ENCODE data around the gene ADAD2. TPM values are rescaled to one million over a fixed set of nuclear protein-coding genes. Genes with fewer than 3 reads are reported as not detected.

The ADAD2 gene
- total and polyA plus RNA-seq, 2 of the 4 experiments (the other 2 are of a cell fraction) = not detected

DNA sequence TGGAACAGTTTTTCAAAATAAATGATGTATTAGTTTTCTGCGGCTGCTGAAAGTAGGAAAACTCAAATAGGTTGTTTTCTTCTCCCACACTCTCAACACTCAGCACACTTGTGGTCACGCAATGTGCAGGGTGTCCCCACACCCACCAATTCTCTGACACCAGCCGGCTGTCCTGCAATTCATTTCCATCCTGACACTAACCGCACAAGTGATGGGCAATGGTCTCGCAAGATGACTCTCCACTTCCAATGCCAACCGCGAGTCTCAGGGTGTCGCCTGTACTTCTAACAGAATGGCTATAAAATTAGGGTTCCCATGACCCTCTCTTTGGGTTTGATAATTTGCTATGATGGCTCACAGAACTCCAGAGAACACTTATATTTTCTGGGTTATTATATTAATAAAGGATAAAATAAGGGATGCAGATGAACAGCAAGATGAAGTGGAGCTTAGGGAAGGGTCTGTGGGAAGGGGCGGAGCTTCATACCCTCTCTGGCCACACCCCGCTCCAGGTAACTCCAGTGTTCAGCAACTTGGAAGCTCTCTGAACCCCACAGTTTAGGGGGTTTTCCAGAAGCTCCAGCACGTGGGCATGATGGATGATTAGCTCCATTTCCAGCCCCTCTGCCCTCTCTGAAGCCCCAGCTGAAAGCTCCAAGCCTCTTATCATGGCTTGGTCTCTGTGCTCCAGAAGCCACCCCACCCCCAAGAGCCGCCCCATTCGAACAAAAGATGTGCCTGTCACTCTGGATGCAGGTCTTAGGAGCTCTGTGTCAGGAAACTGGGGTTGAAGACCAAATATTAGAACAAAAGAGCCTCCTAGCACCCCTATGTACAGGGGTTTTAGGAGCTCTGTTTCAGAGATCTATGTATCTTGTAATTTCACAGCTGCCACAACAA is 23.9 kb upstream of the ADAD2 start (continued):
- TF ChIP-seq NFE2L2 (IDR thresholded peaks at IDR 0.05; ENCODE audit: low read depth, low read length) = no peak

DNA sequence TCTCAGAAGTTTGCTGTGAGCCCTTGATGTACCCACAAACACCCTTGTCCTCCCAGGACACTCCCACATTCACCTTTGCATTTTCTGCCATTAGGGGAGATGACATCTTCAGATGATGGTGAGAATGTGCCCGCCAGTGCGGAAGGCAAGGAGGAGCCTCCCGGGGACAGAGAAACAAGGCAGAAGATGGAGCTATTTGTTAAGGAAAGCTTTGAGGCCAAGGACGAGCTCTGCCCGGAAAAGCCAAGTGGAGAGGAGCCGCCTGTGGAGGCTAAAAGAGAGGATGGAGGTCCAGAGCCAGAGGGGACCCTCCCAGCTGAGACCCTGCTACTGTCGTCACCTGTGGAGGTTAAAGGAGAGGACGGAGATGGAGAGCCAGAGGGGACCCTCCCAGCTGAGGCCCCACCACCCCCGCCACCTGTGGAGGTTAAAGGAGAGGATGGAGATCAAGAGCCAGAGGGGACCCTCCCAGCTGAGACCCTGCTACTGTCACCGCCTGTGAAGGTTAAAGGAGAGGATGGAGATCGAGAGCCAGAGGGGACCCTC is 21.1 kb upstream of the ADAD2 start:
- dilution Hi-C loops (cut with HindIII; ENCODE audit: low sequenced_read_pairs, unreplicated experiment) = no loop called here
- no peak overlapping the region for H2AK5ac ChIP-seq (ENCODE audit: low read depth, low read length)
- no peak overlapping the region for H3K56ac ChIP-seq (ENCODE audit: extremely low read depth, insufficient read depth, low read length)
- no peaks in the 10 kb centered on the region for H3K36me3 ChIP-seq (ENCODE audit: control insufficient read depth, insufficient read depth, low read length)
- H3K4me3 ChIP-seq (ENCODE audit: insufficient read depth, low read depth, low read length) = no peak overlapping the region
- H3K4me2 ChIP-seq (ENCODE audit: low read depth, low read length) = no peak overlapping the region
- H4K91ac ChIP-seq (ENCODE audit: insufficient read depth, low read depth, low read length) = no peak overlapping the region
- peaks cover 22% of the 10 kb centered on the region for H3K27me3 ChIP-seq (ENCODE audit: control insufficient read depth, insufficient read depth, low read length)
- H2BK15ac ChIP-seq (ENCODE audit: low read depth, low read length) = no peak overlapping the region
- ATAC-seq (ENCODE audit: low read depth) (no peak), DNase-seq (no peak)
- WGBS, 2 experiments (ENCODE audit: extremely low coverage in 2 of 2, insufficient read length in 1 of 2) = 43% methylated on average over 2 of the region's 11 CpGs; no CpG with 5 or more reads in 1 of the 2 experiments
- POLR2A ChIA-PET (ENCODE audit: unreplicated experiment) = interaction anchor here (0.6 kb wide), 1 partner anchor 54 kb away, joined by 6 read pairs; no protein-coding TSS in a partner anchor
- no peak overlapping the region for H4K5ac ChIP-seq (ENCODE audit: low read depth, low read length)
- H3K4ac ChIP-seq (ENCODE audit: low read depth, low read length) = no peak overlapping the region
- H2BK20ac ChIP-seq (ENCODE audit: low read depth, low read length) = no peak overlapping the region
- no peak overlapping the region for H2BK5ac ChIP-seq (ENCODE audit: low read depth, low read length, poor library complexity, severe bottlenecking)
- H3K79me1 ChIP-seq (ENCODE audit: low read depth in 1 of 2, low read length in 2 of 2) = no peaks in the 10 kb centered on the region
- H2BK120ac ChIP-seq (ENCODE audit: low read depth, low read length) = no peak overlapping the region
- H3K4me1 ChIP-seq (ENCODE audit: control insufficient read depth, insufficient read depth, low read length) = no peaks in the 10 kb centered on the region
- H3K9me1 ChIP-seq (ENCODE audit: insufficient read depth, low read length) = no peaks in the 10 kb centered on the region
- in situ Hi-C loops (cut with MboI; ENCODE audit: low sequenced_read_pairs) = loop anchor here (10.0 kb wide), 1 partner anchor 205 kb away; the partner anchor contains the start of gene NECAB2
- intact Hi-C loops (cut with micrococcal nuclease) = no loop called here
- no peaks in the 10 kb centered on the region for H4K20me1 ChIP-seq (ENCODE audit: insufficient read depth, low read length)
- H3K27ac ChIP-seq (ENCODE audit: insufficient read depth, low read length) = no peak overlapping the region
- H3K9ac ChIP-seq (ENCODE audit: low read depth, low read length) = no peak overlapping the region
- H3K23ac ChIP-seq (ENCODE audit: low read depth, low read length) = no peak overlapping the region
- H3K14ac ChIP-seq (replicated peaks; ENCODE audit: low read depth, low read length) = no peak overlapping the region
- no peak overlapping the region for H4K8ac ChIP-seq (ENCODE audit: low read depth in 2 of 2, low read length in 2 of 2)
- H2AFZ ChIP-seq (replicated peaks; ENCODE audit: low read length, poor library complexity) = no peak overlapping the region
- H2AK9ac ChIP-seq (replicated peaks; ENCODE audit: low read depth, low read length, poor library complexity) = no peak overlapping the region
- no TSS peak for BruUV-seq (replicated peaks)
- H3K18ac ChIP-seq (ENCODE audit: low read depth, low read length) = no peak overlapping the region
- CTCF ChIA-PET = interaction anchor here (1.0 to 1.1 kb wide), 2 partner anchors 13 to 17 kb away, joined by 3 read pairs; partner anchors contain the start of gene TAF1C
- no peaks in the 10 kb centered on the region for H3K9me3 ChIP-seq (ENCODE audit: control insufficient read depth, insufficient read depth, low read length)
- no peak for TF ChIP-seq RAD21 (IDR thresholded peaks at IDR 0.05; ENCODE audit: low read length)
- TF ChIP-seq, protein P1, sequence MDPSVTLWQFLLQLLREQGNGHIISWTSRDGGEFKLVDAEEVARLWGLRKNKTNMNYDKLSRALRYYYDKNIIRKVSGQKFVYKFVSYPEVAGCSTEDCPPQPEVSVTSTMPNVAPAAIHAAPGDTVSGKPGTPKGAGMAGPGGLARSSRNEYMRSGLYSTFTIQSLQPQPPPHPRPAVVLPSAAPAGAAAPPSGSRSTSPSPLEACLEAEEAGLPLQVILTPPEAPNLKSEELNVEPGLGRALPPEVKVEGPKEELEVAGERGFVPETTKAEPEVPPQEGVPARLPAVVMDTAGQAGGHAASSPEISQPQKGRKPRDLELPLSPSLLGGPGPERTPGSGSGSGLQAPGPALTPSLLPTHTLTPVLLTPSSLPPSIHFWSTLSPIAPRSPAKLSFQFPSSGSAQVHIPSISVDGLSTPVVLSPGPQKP (IDR thresholded peaks at IDR 0.05; ENCODE audit: borderline replicate concordance, low read depth, low read length) = no peak
- TF ChIP-seq FOS (IDR thresholded peaks at IDR 0.05; ENCODE audit: low read depth, low read length) = no peak
- TF ChIP-seq MXI1 (IDR thresholded peaks at IDR 0.05; ENCODE audit: borderline replicate concordance, low read depth, low read length) = no peak
- no peak for TF ChIP-seq CHD1 (IDR thresholded peaks at IDR 0.05; ENCODE audit: low read depth, low read length)
- TF ChIP-seq RFX5 (IDR thresholded peaks at IDR 0.05; ENCODE audit: low read depth, low read length) = no peak
- TF ChIP-seq BHLHE40 (IDR thresholded peaks at IDR 0.05; ENCODE audit: low read depth, low read length) = no peak
- TF ChIP-seq RCOR1 (IDR thresholded peaks at IDR 0.05; ENCODE audit: insufficient replicate concordance, low read length) = no peak
- TF ChIP-seq MAFK (IDR thresholded peaks at IDR 0.05; ENCODE audit: low read depth, low read length) = no peak
- no peak for TF ChIP-seq POLR2A (IDR thresholded peaks at IDR 0.05; ENCODE audit: low read depth, low read length)
- no peak for TF ChIP-seq CEBPB (IDR thresholded peaks at IDR 0.05; ENCODE audit: low read depth, low read length)
- TF ChIP-seq NFE2L2 (IDR thresholded peaks at IDR 0.05; ENCODE audit: low read depth, low read length) = no peak
- no peak for TF ChIP-seq SMC3 (IDR thresholded peaks at IDR 0.05; ENCODE audit: low read depth, low read length)

Data from IMR-90 (cell line).